Esophagus squamous epithelium (tissue), 5 donors: Measurements from ENCODE around the gene LUC7L. TPM values are rescaled to one million over a fixed set of nuclear protein-coding genes. Genes with fewer than 3 reads are reported as not detected.

Experiments
- DNase-seq: peaks from one replicate; lab custom pipeline; 2025; lab: John Stamatoyannopoulos, UW
- H3K27ac ChIP-seq, 4 donors: fragments of 200-600 bp; sonication (generic); one replicate each; pipeline ENCODE4 v1.5.1; 2016 to 2019; ENCODE audit warnings: mild to moderate bottlenecking in 1 of 4
- H3K27me3 ChIP-seq, 4 donors: fragments of 200-600 bp; sonication (generic); 1 replicate in 3 of 4; 2 replicates in 1 of 4; pipeline versions ENCODE4 v1.5.1 to v1.6.0; 2017 to 2021; ENCODE audit warnings: antibody characterized with exemption in 1 of 4
- H3K36me3 ChIP-seq, 3 donors: fragments of 200-600 bp; sonication (generic); one replicate each; pipeline ENCODE4 v1.5.1; 2016 to 2019
- H3K4me1 ChIP-seq, 3 donors: fragments of 200-600 bp; sonication (generic); one replicate each; pipeline ENCODE4 v1.5.1; 2017 to 2019
- H3K4me3 ChIP-seq, 4 donors: fragments of 200-600 bp; sonication (generic); 1 replicate in 3 of 4; 2 replicates in 1 of 4; pipeline ENCODE4 v1.5.1; 2016 to 2019; ENCODE audit warnings: mild to moderate bottlenecking in 2 of 4, moderate library complexity in 1 of 4
- H3K9me3 ChIP-seq, 3 donors: fragments of 200-600 bp; sonication (generic); one replicate each; pipeline ENCODE4 v1.5.1; 2016 to 2019
- CTCF ChIP-seq, 6 experiments: fragments of 450-650 bp in 4 of 6; fragments of 200-600 bp in 2 of 6; sonication (generic) in 2 of 6; IDR thresholded peaks; one replicate each; pipeline ENCODE4 v1.5.1; 2016 to 2019; ENCODE audit warnings: antibody characterized with exemption in 6 of 6, mild to moderate bottlenecking in 4 of 6, moderate library complexity in 4 of 6
- POLR2A ChIP-seq, 4 donors: fragments of 450-650 bp; IDR thresholded peaks; one replicate each; pipeline ENCODE4 v1.6.1; 2017; ENCODE audit warnings: antibody characterized with exemption in 4 of 4, mild to moderate bottlenecking in 4 of 4, moderate library complexity in 3 of 4
- WGBS, 2 donors: methylation state at CpG; one replicate each; pipeline ENCODE4 v1.1.5; 2018; 5-methylcytosine and 5-hydroxymethylcytosine counted together
- intact Hi-C: fragments of 100-400 bp; cut with DNase I; formaldehyde crosslinking; loops from one replicate; pipeline ENCODE4 v1.15.0; 2022
- small RNA-seq, 4 donors: library from RNA; depleted of rRNA; stranded (forward); fragments of <200 nt; gene quantifications; one replicate each; pipeline ENCODE3, GENCODE V24; 2016
- total RNA-seq, 4 donors: library from RNA; depleted of rRNA; stranded (reverse); fragments of >200 nt; gene quantifications; one replicate each; pipeline ENCODE4 v1.1.0, GENCODE V29; 2016
- donor health status: DM: yes; HTN: yes; CAD: no.

Gene LUC7L
- total RNA-seq, 4 donors from 2014 or later, result 33.5 to 74.2 (median 46.5) TPM

- intact Hi-C loops, result no loop called here
- H3K9me3 ChIP-seq, result no peaks in the 10 kb centered on the region
- DNase-seq, result no peak
Measured at GRCh38 chr16:140175-140857, 88.9 kb downstream of the LUC7L start.

More at GRCh38 chr16:140175-140857, 88.9 kb downstream of the LUC7L start:
- no peak overlapping the region for H3K4me3 ChIP-seq
- 66 to 72% methylated on average over 10 of the region's 10 CpGs for WGBS, 2 donors
- no peak overlapping the region for H3K27ac ChIP-seq
- H3K4me1 ChIP-seq, result peaks cover 0 to 29% (median 6%) of the 10 kb centered on the region in 3 donors
- no peaks in the 10 kb centered on the region for H3K36me3 ChIP-seq
- peaks cover 0 to 3% (median 0%) of the 10 kb centered on the region in 4 donors for H3K27me3 ChIP-seq
- TF ChIP-seq POLR2A (IDR thresholded peaks at IDR 0.05), result no peak
- TF ChIP-seq CTCF (IDR thresholded peaks at IDR 0.05), result no peak

Small RNAs within 50 kb of the gene (small RNA-seq; reads per million reads assigned to genes)
- 0 reads per million in 4 donors for gene RF00019

Other genes starting within 250 kb of the LUC7L start
- 1 to 10 TPM; 3.1 to 8.6 (median 4.8) TPM for gene POLR3K, start 175.8 kb downstream of the LUC7L start, total RNA-seq
- 10 to 100 TPM; 12.4 to 30.0 (median 17.9) TPM for gene SNRNP25, start 175.6 kb downstream of the LUC7L start, total RNA-seq
- 10 to 100 TPM; 13.3 to 38.3 (median 24.2) TPM for gene RHBDF1, start 156.8 kb downstream of the LUC7L start, total RNA-seq
- 10 to 100 TPM; 47.4 to 72.1 (median 68.3) TPM for gene MPG, start 151.2 kb downstream of the LUC7L start, total RNA-seq
- gene NPRL3, start 90.8 kb downstream of the LUC7L start, total RNA-seq, result 10 to 100 TPM; 14.5 to 28.0 (median 18.8) TPM
- gene HBZ, start 76.8 kb downstream of the LUC7L start, total RNA-seq, result not detected
- gene HBM, start 63.5 kb downstream of the LUC7L start, total RNA-seq, result not detected
- gene HBA2, start 56.6 kb downstream of the LUC7L start, total RNA-seq, result 1 to 10 TPM in 2 of 4 donors, not detected in 2; 4.7 to 5.0 TPM
- 10 to 100 TPM in 1 of 4 donors, 1 to 10 TPM in 1, not detected in 2; 1.0 to 12.9 TPM for gene HBA1, start 52.8 kb downstream of the LUC7L start, total RNA-seq
- gene HBQ1, start 49.0 kb downstream of the LUC7L start, total RNA-seq, result not detected
- gene FAM234A, start 5.4 kb upstream of the LUC7L start, total RNA-seq, result 100 to 1,000 TPM in 1 of 4 donors, 10 to 100 TPM in 3; 16.5 to 147 (median 60.0) TPM
- gene RGS11, start 46.5 kb upstream of the LUC7L start, total RNA-seq, result 1 to 10 TPM in 3 of 4 donors, under 1 TPM in 1; 0.88 to 4.8 (median 2.6) TPM
- gene ARHGDIG, start 51.1 kb upstream of the LUC7L start, total RNA-seq, result not detected
- gene PDIA2, start 53.7 kb upstream of the LUC7L start, total RNA-seq, result not detected
- gene AXIN1, start 123.3 kb upstream of the LUC7L start, total RNA-seq, result 10 to 100 TPM; 17.8 to 32.2 (median 22.2) TPM
- gene MRPL28, start 141.1 kb upstream of the LUC7L start, total RNA-seq, result 10 to 100 TPM; 57.9 to 68.2 (median 63.0) TPM
- 10 to 100 TPM; 23.5 to 31.7 (median 27.6) TPM for gene PGAP6, start 152.5 kb upstream of the LUC7L start, total RNA-seq
- gene NME4, start 167.8 kb upstream of the LUC7L start, total RNA-seq, result 10 to 100 TPM; 20.7 to 48.3 (median 25.3) TPM
- 10 to 100 TPM; 13.6 to 19.6 (median 17.0) TPM for gene DECR2, start 172.4 kb upstream of the LUC7L start, total RNA-seq
- 10 to 100 TPM in 2 of 4 donors, 1 to 10 TPM in 2; 8.0 to 25.6 (median 10.1) TPM for gene RAB11FIP3, start 196.2 kb upstream of the LUC7L start, total RNA-seq